Measurements from ENCODE around the gene RICTOR.

DNA sequence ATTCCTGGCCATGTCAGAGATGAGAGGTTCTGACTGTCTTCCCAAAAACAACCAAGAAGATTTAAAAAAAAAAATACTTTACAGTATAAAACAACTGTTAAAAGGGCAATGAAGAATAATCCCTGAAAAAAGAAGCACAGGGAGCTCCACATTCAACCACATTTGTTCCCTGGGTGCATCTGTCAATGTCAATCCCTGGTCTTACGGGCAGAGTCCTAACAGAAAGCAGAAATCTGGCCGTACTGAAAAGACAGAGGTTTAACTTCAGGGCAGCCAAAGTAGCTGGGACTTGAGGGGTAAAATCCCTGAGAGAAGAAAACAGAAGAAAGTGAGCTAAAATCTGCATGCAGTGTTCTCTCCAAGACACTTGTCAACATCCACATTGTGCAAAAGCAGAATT is 76.6 kb downstream of the RICTOR start:
- TF ChIP-seq, protein P1, sequence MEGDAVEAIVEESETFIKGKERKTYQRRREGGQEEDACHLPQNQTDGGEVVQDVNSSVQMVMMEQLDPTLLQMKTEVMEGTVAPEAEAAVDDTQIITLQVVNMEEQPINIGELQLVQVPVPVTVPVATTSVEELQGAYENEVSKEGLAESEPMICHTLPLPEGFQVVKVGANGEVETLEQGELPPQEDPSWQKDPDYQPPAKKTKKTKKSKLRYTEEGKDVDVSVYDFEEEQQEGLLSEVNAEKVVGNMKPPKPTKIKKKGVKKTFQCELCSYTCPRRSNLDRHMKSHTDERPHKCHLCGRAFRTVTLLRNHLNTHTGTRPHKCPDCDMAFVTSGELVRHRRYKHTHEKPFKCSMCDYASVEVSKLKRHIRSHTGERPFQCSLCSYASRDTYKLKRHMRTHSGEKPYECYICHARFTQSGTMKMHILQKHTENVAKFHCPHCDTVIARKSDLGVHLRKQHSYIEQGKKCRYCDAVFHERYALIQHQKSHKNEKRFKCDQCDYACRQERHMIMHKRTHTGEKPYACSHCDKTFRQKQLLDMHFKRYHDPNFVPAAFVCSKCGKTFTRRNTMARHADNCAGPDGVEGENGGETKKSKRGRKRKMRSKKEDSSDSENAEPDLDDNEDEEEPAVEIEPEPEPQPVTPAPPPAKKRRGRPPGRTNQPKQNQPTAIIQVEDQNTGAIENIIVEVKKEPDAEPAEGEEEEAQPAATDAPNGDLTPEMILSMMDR (IDR thresholded peaks at IDR 0.05; ENCODE audit: extremely low read depth in 1 of 2, insufficient read depth in 1 of 2, low read depth in 1 of 2, low read length in 2 of 2): no peak
- TF ChIP-seq POLR2AphosphoS5 (IDR thresholded peaks at IDR 0.05; ENCODE audit: insufficient read depth, low read depth, low read length): no peak
- TF ChIP-seq MYC (IDR thresholded peaks at IDR 0.05; ENCODE audit: low read depth, low read length): no peak
- no peak for TF ChIP-seq POLR2A (IDR thresholded peaks at IDR 0.05; ENCODE audit: low read depth, low read length)
- TF ChIP-seq EZH2 (IDR thresholded peaks at IDR 0.05; ENCODE audit: borderline replicate concordance, low read depth, low read length, severe bottlenecking): no peak
- TF ChIP-seq, protein P2, sequence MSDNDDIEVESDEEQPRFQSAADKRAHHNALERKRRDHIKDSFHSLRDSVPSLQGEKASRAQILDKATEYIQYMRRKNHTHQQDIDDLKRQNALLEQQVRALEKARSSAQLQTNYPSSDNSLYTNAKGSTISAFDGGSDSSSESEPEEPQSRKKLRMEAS (IDR thresholded peaks at IDR 0.05; ENCODE audit: insufficient read depth, insufficient read length): no peak
- no peak for TF ChIP-seq JUN (IDR thresholded peaks at IDR 0.05; ENCODE audit: borderline replicate concordance, insufficient read depth, insufficient read length, low read depth)
